Stimulated activated CD4-positive, alpha-beta T cell treated with anti-CD3 and anti-CD28 coated beads, TNF-alpha, amount 100 ng/mL, for 1 hour (primary cell): ENCODE results near the gene FGFR1OP2.
A peak's percentile ranks its signal among the peaks of the same experiment; 100 is the strongest.
"Not testable (repeated sequence)": the region's sequence is repeated elsewhere in the genome, so short reads cannot be mapped to it uniquely, and the experiment has no call there.

ENCODE experiments used
- DNase-seq, 3 donors: peaks; one replicate each; pipeline ENCODE4 v3.0.0-alpha.2; 2020; ENCODE audit warnings: low read depth in 3 of 3, low spot score in 1 of 3

FGFR1OP2 gene

GRCh38 chr12:26937863-26938700, at the start of gene FGFR1OP2, which contains the start of gene INTS13:
FGFR1OP2 (plus strand) TSS chr12:26938470; CDS start chr12:26954159, 15,689 bp downstream.
INTS13 (minus strand) TSS chr12:26937981; CDS start chr12:26936803, 1,178 bp downstream.
- peak; percentile 89 to 93 (median 90) for DNase-seq

- DNase-seq: no peak
These were observed 47.5 kb upstream of the FGFR1OP2 start for GRCh38 chr12:26890784-26891183.

- DNase-seq: no peak
These were observed 46.6 kb upstream of the FGFR1OP2 start for GRCh38 chr12:26891704-26892103.

GRCh38 chr12:26895672-26896071, 42.6 kb upstream of the FGFR1OP2 start:
- no peak for DNase-seq

- no peak for DNase-seq
These were observed 41.4 kb upstream of the FGFR1OP2 start for GRCh38 chr12:26896913-26897312.

GRCh38 chr12:26903396-26903795, 34.9 kb upstream of the FGFR1OP2 start:
- not testable (repeated sequence) for DNase-seq

GRCh38 chr12:26906024-26906423, 32.2 kb upstream of the FGFR1OP2 start:
- DNase-seq: no peak

- no peak for DNase-seq
These were observed 31.6 kb upstream of the FGFR1OP2 start for GRCh38 chr12:26906704-26907103.

GRCh38 chr12:26918321-26919215, 19.7 kb upstream of the FGFR1OP2 start:
- DNase-seq: no peak

GRCh38 chr12:26919216-26919555, 19.1 kb upstream of the FGFR1OP2 start:
- DNase-seq: no peak

- no peak for DNase-seq
These were observed 16.4 kb upstream of the FGFR1OP2 start for GRCh38 chr12:26921886-26922285.

- DNase-seq: no peak
These were observed 9.6 kb upstream of the FGFR1OP2 start for GRCh38 chr12:26928661-26929060.

GRCh38 chr12:26929590-26929989, 8.7 kb upstream of the FGFR1OP2 start:
- DNase-seq: no peak

GRCh38 chr12:26935636-26936378, 2.5 kb upstream of the FGFR1OP2 start:
- DNase-seq: no peak

GRCh38 chr12:26936559-26937442, 1.5 kb upstream of the FGFR1OP2 start:
- no peak for DNase-seq

GRCh38 chr12:26937443-26937862, 817 bp upstream of the FGFR1OP2 start:
- no peak for DNase-seq

- DNase-seq: no peak
These were observed 412 bp downstream of the FGFR1OP2 start for GRCh38 chr12:26938701-26939062.

- DNase-seq: no peak
These were observed 1.0 kb downstream of the FGFR1OP2 start for GRCh38 chr12:26939192-26939832.

- DNase-seq: no peak
These were observed 1.7 kb downstream of the FGFR1OP2 start for GRCh38 chr12:26939953-26940352.
